Measurements from ENCODE around the gene BICC1.

GRCh38 chr10:58839771-58840170, 327.1 kb downstream of the BICC1 start:
- TF ChIP-seq, protein P1, sequence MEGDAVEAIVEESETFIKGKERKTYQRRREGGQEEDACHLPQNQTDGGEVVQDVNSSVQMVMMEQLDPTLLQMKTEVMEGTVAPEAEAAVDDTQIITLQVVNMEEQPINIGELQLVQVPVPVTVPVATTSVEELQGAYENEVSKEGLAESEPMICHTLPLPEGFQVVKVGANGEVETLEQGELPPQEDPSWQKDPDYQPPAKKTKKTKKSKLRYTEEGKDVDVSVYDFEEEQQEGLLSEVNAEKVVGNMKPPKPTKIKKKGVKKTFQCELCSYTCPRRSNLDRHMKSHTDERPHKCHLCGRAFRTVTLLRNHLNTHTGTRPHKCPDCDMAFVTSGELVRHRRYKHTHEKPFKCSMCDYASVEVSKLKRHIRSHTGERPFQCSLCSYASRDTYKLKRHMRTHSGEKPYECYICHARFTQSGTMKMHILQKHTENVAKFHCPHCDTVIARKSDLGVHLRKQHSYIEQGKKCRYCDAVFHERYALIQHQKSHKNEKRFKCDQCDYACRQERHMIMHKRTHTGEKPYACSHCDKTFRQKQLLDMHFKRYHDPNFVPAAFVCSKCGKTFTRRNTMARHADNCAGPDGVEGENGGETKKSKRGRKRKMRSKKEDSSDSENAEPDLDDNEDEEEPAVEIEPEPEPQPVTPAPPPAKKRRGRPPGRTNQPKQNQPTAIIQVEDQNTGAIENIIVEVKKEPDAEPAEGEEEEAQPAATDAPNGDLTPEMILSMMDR (IDR thresholded peaks at IDR 0.05), result no peak
- TF ChIP-seq EP300 (IDR thresholded peaks at IDR 0.05) (no peak), POLR2AphosphoS5 (IDR thresholded peaks at IDR 0.05) (no peak)
